Stomach smooth muscle (tissue), 2 donors: ENCODE results near the gene NFS1.
"Not testable (repeated sequence)": the region's sequence is repeated elsewhere in the genome, so short reads cannot be mapped to it uniquely, and the experiment has no call there.

Experiments used
- H3K27ac ChIP-seq: one replicate; pipeline ENCODE4 v1.7.0; 2013; ENCODE audit warnings: mild to moderate bottlenecking, low read length, inconsistent platforms
- H3K27me3 ChIP-seq, 2 donors: one replicate each; pipeline ENCODE4 v1.7.0; 2013; ENCODE audit warnings: low read length in 2 of 2; ENCODE audit not compliant: insufficient read depth in 2 of 2, control insufficient read depth in 1 of 2
- H3K36me3 ChIP-seq, 2 donors: one replicate each; pipeline ENCODE4 v1.7.0; 2013; ENCODE audit warnings: low read length in 2 of 2; ENCODE audit not compliant: control insufficient read depth in 2 of 2, insufficient read depth in 2 of 2
- H3K4me1 ChIP-seq: one replicate; pipeline ENCODE4 v1.7.0; 2013; ENCODE audit warnings: low read length; ENCODE audit not compliant: control insufficient read depth, insufficient read depth
- H3K4me3 ChIP-seq, 2 donors: one replicate each; pipeline ENCODE4 v1.7.0; 2013; ENCODE audit warnings: low read length in 2 of 2
- H3K9ac ChIP-seq, 2 donors: one replicate each; pipeline ENCODE4 v1.7.0; 2013; ENCODE audit warnings: low read length in 2 of 2, mild to moderate bottlenecking in 1 of 2
- H3K9me3 ChIP-seq, 2 donors: one replicate each; pipeline ENCODE4 v1.7.0; 2013; ENCODE audit warnings: low read length in 2 of 2; ENCODE audit not compliant: control insufficient read depth in 2 of 2
- donor health status: healthy.
- donor health status: Pancreatic carcinoma.

Gene NFS1

DNA sequence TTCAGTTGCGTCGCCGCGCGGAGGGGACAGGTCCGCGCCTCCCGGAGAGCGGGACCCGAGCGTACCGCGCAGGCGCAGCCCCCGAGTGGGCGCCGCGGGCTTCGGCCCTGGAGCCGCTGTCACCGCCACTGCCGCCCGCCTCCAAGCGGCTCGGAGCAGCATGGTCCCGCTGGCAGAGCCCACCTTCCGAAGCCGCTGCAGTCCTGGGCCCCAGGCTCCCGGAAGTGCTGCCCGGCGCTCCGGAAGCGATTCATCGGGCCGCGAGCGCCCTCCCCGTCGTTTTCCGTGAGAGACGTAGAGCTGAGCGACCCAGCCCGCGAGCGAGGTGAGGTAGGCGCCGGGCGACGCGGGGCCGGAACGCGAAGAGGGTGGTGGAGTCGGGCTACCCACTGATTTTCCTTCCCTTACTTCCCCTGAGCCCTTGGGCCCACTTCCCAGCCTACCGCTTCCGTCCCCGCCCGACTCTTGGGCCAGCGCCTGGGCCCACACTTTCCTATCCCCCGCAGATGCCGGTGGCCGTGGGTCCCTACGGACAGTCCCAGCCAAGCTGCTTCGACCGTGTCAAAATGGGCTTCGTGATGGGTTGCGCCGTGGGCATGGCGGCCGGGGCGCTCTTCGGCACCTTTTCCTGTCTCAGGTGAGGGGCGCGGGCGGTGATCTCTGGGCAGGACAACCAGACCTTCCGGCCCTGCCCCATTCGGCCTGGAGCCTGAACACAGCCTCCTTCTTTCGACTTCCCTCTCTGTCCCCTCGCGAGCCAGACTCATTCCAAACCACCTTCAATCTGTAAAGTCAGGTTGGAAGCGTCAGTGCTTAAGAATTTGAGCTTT, at the start of gene NFS1, which contains the start of gene ROMO1:
Gene NFS1 (minus strand): TSS at position 226 of the 830 bp plus-strand sequence. CDS start 64 bp downstream, at position 162.
Gene ROMO1 (plus strand): TSS at position 279 of the 830 bp plus-strand sequence. CDS start 228 bp downstream, at position 507.
- Histone ChIP-seq H3K9ac (peak within 1 kb of the TSS; percentile 73 to 96), H3K4me1 (peaks cover 23% of the 10 kb centered on the region), H3K36me3 (peaks cover 19 to 21% of the 10 kb centered on the region in 2 donors), H3K27ac (peak within 1 kb of the TSS; percentile 89), H3K9me3 (no peaks in the 10 kb centered on the region), H3K4me3 (peak within 1 kb of the TSS; percentile 70 to 97), H3K27me3 (no peaks in the 10 kb centered on the region)

- H3K27me3 ChIP-seq, H3K4me3 ChIP-seq, H3K9me3 ChIP-seq, H3K27ac ChIP-seq, H3K9ac ChIP-seq: not testable (repeated sequence)
- Histone ChIP-seq H3K4me1 (peaks cover 13% of the 10 kb centered on the region), H3K36me3 (peaks cover 5 to 10% of the 10 kb centered on the region in 2 donors)
Measured at GRCh38 chr20:35744492-35744841, 45.3 kb upstream of the NFS1 start.

- H3K36me3 ChIP-seq, result peaks cover 10 to 14% of the 10 kb centered on the region in 2 donors
- no peak overlapping the region for H3K4me3 ChIP-seq
- H3K9me3 ChIP-seq, result no peaks in the 10 kb centered on the region
- peak overlapping the region in 1 of 2 donors; percentile 98 for H3K9ac ChIP-seq
- peak overlapping the region; percentile 100 for H3K27ac ChIP-seq
- no peaks in the 10 kb centered on the region for H3K27me3 ChIP-seq
- peaks cover 18% of the 10 kb centered on the region for H3K4me1 ChIP-seq
Measured at GRCh38 chr20:35743693-35744491, 44.7 kb upstream of the NFS1 start.

- peaks cover 23% of the 10 kb centered on the region for H3K4me1 ChIP-seq
- H3K27ac ChIP-seq, result peak overlapping the region; percentile 100
- no peaks in the 10 kb centered on the region for H3K27me3 ChIP-seq
- peak overlapping the region; percentile 71 to 93 for H3K4me3 ChIP-seq
- no peaks in the 10 kb centered on the region for H3K9me3 ChIP-seq
- H3K36me3 ChIP-seq, result peaks cover 17 to 23% of the 10 kb centered on the region in 2 donors
- H3K9ac ChIP-seq, result peak overlapping the region; percentile 98 to 100
Measured at GRCh38 chr20:35742741-35743523, 43.8 kb upstream of the NFS1 start.

DNA sequence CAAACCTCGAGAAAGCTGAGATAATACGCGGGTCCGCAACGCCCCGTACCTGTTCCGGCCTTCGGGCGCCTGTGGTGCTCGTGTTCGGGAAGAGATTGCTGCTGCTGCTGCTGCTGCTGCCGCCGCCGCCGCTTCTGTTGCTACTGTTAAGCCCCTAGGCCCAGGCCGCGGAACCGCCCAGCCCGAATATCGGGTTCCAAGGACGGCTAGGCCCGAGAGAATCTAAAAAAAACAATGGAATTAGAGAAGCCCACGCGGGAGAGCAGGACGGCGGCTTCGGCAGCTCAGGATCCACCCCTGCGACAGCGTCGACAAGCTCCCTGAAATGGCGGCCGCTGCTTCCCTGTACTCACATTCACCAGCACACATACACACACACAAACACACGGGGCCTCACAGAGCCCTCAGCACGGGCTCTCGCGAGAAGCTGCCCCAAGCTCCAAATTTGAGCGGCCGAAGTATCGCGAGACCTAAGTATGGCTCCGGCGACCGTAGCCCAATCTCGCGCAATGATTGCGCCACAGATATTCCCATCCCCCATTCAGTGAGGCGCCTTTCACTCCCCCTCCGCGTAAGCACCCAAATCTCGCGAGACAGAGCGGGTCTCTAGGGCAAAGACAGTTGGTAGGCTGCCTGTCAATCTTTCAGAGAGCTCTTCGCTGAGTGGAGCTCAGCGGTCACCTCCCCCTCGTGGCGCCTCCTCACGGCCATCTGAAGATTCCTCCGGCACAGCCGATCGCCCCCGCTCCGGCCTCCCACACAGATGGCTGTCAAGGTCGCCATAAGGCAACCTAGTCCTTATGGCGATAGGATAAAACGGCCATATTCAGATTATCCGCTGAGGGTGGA, 43.0 kb upstream of the NFS1 start, which contains the start of gene RBM39:
Gene RBM39 (minus strand): TSS at position 369 of the 849 bp plus-strand sequence. CDS start 1,386 bp downstream, outside the sequence.
- no peaks in the 10 kb centered on the region for H3K27me3 ChIP-seq
- peaks cover 19 to 23% of the 10 kb centered on the region in 2 donors for H3K36me3 ChIP-seq
- H3K9ac ChIP-seq, result peak within 1 kb of the TSS; percentile 99 to 100
- no peaks in the 10 kb centered on the region for H3K9me3 ChIP-seq
- H3K27ac ChIP-seq, result peak within 1 kb of the TSS; percentile 100
- peak within 1 kb of the TSS; percentile 93 to 98 for H3K4me3 ChIP-seq
- peaks cover 23% of the 10 kb centered on the region for H3K4me1 ChIP-seq

- H3K9me3 ChIP-seq, result no peaks in the 10 kb centered on the region
- no peaks in the 10 kb centered on the region for H3K27me3 ChIP-seq
- peak overlapping the region in 1 of 2 donors; percentile 31 for H3K9ac ChIP-seq
- H3K4me1 ChIP-seq, result peaks cover 29% of the 10 kb centered on the region
- H3K36me3 ChIP-seq, result peaks cover 26 to 41% of the 10 kb centered on the region in 2 donors
- H3K27ac ChIP-seq, result no peak overlapping the region
- peak overlapping the region; percentile 44 to 93 for H3K4me3 ChIP-seq
Measured at GRCh38 chr20:35739294-35740163, 40.4 kb upstream of the NFS1 start.

DNA sequence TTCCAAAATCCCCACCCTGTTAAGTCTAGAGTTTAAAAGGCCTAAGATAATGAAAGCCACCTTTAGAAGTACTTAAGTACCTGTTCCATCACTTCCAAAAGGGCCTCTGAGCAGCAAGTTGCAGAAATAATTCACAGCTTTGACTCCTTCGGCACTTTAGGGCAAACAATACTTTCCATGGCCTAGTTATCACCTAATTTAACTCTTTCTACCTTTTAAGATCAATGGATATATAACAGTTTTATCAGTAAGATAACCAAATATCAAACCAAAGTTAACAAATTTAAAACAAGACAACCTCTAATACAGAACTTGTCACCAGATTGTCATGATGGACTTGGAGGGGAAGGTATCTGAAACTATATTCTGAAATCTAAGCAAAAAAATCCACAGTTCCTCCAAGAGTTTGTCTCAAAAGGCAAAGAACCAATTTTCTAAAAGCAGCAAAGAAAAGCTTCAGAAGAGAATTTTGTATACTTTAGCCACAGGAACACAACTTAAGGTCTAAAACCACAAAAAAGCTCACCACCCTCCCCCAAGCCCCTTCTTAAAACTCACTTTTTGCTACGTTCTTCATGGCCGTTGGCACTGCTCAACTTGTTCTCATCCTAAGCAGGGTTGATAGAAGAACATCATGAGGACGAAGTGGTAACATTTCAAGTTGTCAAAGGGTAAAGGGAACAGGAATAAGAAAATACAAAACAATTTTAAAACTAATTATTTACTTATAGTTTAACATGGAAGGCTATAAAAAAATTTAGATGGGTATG, 39.4 kb upstream of the NFS1 start:
- peaks cover 34 to 48% of the 10 kb centered on the region in 2 donors for H3K36me3 ChIP-seq
- H3K27me3 ChIP-seq, result no peaks in the 10 kb centered on the region
- H3K4me3 ChIP-seq, result peak overlapping the region; percentile 3 to 28
- H3K9me3 ChIP-seq, result no peaks in the 10 kb centered on the region
- H3K4me1 ChIP-seq, result peaks cover 37% of the 10 kb centered on the region
- no peak overlapping the region for H3K9ac ChIP-seq
- H3K27ac ChIP-seq, result no peak overlapping the region

DNA sequence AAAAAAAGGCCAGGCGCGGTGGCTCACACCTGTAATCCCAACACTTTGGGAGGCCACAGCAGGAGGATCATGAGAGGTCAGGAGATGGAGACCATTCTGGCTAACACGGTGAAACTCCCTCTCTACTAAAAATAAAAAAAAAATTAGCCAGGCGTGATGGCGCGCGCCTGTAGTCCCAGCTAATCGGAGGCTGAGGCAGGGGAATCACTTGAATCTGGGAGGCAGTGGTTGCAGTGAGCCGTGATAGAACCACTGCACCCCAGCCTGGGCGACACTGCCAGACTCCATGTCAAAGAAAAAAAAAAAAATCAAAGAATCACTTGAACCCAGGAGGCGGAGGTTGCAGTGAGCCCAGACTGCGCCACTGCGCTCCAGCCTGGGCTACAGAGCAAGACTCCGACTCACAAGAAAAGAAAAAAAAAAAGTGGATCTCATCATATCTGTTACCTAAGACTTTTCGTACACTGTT, 38.7 kb upstream of the NFS1 start:
- Histone ChIP-seq H3K9ac (no peak overlapping the region), H3K27ac (no peak overlapping the region), H3K27me3 (no peaks in the 10 kb centered on the region), H3K4me1 (peaks cover 33% of the 10 kb centered on the region), H3K9me3 (no peaks in the 10 kb centered on the region), H3K4me3 (peak overlapping the region; percentile 3 to 28), H3K36me3 (peaks cover 40 to 53% of the 10 kb centered on the region in 2 donors)
